OCI-M1 (cell line): Measurements from ENCODE around the gene USB1.

ENCODE experiments used
- DNase-seq: peaks from one replicate; lab custom pipeline; 2025; lab: John Stamatoyannopoulos, UW

Gene USB1

GRCh38 chr16:58049232-58050185 is 48.3 kb downstream of the USB1 start:
- DNase-seq: no peak

DNA sequence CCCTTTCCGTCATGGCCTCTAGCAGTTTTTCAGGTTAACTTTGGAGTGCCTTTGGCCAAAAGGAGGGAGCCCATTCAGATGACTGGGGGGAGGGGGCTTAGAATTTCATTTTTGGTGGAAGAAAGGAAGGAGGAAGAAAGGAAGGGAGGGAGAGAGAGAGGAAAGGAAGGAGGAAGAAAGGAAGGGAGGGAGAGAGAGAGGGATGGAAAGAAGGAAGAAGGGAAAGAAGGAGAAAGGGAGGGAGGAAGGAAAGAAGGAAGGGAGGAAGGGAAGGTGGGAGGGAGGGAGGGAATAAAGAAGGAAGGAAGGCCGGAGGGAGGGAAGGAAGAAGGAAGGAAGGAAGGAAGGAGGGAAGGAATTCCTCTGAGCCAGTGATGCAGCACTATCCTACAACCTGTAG is 50.1 kb downstream of the USB1 start:
- no peak for DNase-seq

GRCh38 chr16:58051821-58052603 is 50.8 kb downstream of the USB1 start:
- DNase-seq: no peak

- DNase-seq: no peak
These were observed 52.4 kb downstream of the USB1 start for GRCh38 chr16:58053682-58054005.

DNA sequence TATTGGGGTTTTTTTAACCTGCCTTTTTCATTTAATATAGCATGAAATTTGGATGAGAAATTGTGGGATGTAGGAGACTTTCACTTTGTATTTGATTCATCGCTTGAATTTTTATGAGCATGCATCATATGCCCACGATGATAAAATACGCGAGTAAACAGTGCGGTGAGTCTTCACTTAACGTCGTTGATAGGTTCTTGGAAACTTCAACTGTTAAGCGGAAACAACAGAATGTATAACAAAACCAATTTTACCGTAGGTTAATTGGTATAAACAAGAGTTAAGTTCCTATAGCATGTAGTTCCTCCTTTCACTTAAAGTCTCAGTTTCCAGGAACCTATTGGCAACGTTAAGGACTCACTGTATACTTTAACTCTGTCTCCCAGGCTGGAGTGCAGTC is 53.1 kb downstream of the USB1 start:
- peak; percentile 11 for DNase-seq

DNA sequence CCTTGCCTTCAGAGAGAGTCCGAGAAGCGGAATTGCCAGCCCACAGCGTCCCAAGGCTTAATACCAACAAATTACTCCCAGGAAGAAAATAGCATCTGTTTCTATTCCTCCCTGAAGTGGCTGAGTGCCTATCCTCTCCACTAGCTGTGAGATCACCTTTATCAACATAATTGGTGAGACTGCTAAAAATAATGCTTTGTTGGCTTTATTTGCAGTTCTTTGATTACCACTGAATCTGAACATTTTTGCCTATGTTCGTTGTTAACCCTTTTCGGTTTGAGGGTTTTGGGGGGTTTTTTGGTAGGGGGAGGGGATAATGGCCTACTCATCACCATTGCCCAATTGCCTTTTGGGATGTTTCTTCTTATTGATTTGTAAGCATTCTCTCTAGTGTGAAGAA is 55.4 kb downstream of the USB1 start:
- no peak for DNase-seq

- no peak for DNase-seq
These were observed 55.9 kb downstream of the USB1 start for GRCh38 chr16:58057121-58057520.

GRCh38 chr16:58057784-58058183 is 56.6 kb downstream of the USB1 start:
- no peak for DNase-seq

DNA sequence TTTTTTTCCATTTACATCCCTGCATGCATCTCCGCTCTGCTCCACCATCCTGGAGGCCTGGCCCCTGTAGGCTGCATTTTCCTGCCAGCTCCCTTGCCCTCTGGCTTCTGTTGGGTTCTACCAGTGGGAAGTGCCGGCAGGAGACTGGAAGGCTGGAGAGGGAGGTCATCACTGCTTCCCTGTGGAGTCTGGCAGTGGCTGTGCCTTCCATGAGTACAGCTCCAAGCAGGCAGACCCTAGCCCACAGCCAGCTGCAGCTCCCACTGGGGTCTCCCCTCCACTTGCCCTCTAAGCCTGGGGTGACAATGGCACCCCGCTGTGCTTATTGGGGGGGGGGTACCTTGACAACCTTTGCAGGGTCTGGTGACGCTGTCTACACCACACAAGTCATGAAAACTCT is 61.6 kb downstream of the USB1 start:
- no peak for DNase-seq

GRCh38 chr16:58063377-58064076 is 62.3 kb downstream of the USB1 start:
- no peak for DNase-seq

GRCh38 chr16:58070585-58070984 is 69.4 kb downstream of the USB1 start:
- no peak for DNase-seq
